ENCODE data around the gene MEGF6. TPM values are rescaled to one million over a fixed set of nuclear protein-coding genes. Genes with fewer than 3 reads are reported as not detected.
A peak's percentile ranks its signal among the peaks of the same experiment; 100 is the strongest.
"Not testable (repeated sequence)": the region's sequence is repeated elsewhere in the genome, so short reads cannot be mapped to it uniquely, and the experiment has no call there.

Gene MEGF6
- total and polyA plus RNA-seq, 5 experiments from 2014 or later = 2.2 to 198 (median 3.5) TPM

DNA sequence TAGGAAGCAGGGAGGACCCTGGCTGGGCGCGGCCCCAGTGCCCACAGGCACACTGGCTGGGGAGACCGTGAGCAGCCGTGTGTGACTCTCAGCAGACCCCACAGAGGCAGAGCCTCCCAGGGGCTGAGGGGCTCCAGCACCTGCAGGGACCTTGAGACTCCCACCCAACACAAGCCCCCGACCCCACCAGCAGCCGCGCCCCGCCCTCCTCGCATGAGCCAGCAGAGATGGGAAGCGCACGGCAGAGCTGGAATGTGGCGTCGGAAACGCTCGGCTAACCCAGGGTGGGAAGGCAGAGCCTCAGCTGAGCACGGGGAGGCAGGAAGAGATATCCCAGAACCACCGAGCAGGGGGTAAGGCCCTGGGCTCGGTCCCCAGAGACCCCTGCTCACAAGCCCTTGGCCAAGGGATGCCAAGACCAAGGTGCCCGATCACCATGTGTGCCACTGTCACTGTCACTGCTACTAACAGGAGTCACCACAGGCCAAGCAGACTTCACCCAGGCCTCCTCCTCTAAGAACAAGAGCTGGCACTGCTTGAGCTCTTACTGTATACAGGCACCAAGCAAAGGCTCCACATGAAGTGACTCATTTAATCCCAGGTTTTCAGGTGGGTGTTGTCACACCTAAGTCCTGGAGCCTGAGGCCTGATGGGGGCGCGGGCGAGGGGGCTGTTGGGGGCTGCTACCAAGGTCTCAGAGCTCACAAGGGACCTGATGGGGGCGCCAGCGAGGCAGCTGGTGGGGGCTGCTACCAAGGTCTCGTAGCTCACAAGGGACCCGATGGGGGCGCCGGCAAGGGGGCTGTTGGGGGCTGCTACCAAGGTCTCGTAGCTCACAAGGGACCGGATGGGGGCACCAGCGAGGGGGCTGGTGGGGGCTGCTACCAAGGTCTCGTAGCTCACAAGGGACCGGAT lies 20.1 kb downstream of the MEGF6 start:
- H3K27ac Mint-ChIP-seq = peak overlapping the region in 2 of 10 donors; percentile 59 to 74
- ATAC-seq = no peak

GRCh38 chr1:3590139-3590763 lies 21.1 kb downstream of the MEGF6 start:
- no peak for DNase-seq
- POLR2A ChIA-PET = no interaction called here
- H3K27ac Mint-ChIP-seq = peak overlapping the region in 1 of 10 donors; percentile 59
- H3K4me1 Mint-ChIP-seq = peaks cover 3 to 18% (median 8%) of the 10 kb centered on the region in 4 donors
- no peak overlapping the region for H3K4me3 Mint-ChIP-seq
- ATAC-seq = no peak
- H3K9me3 Mint-ChIP-seq = no peaks in the 10 kb centered on the region
- no peaks in the 10 kb centered on the region for H3K36me3 Mint-ChIP-seq
- H3K27me3 Mint-ChIP-seq = no peaks in the 10 kb centered on the region

More for the DNA sequence above, 20.1 kb downstream of the MEGF6 start:
- H3K9me3 Mint-ChIP-seq = no peaks in the 10 kb centered on the region
- H3K4me3 Mint-ChIP-seq = no peak overlapping the region
- POLR2A ChIA-PET = interaction anchor here (0.6 to 1.0 kb wide), 3 partner anchors 17 to 29 kb away, joined by 3 to 4 read pairs (median 3); no protein-coding TSS in a partner anchor
- DNase-seq = no peak
- H3K4me1 Mint-ChIP-seq = peaks cover 6 to 25% (median 11%) of the 10 kb centered on the region in 4 donors
- no peaks in the 10 kb centered on the region for H3K36me3 Mint-ChIP-seq
- H3K27me3 Mint-ChIP-seq = no peaks in the 10 kb centered on the region

GRCh38 chr1:3588395-3588794 lies 22.9 kb downstream of the MEGF6 start:
- Mint-ChIP-seq H3K27me3 (no peaks in the 10 kb centered on the region), H3K9me3 (no peaks in the 10 kb centered on the region), H3K4me3 (no peak overlapping the region), H3K4me1 (peaks cover 0 to 11% (median 5%) of the 10 kb centered on the region in 4 donors), H3K36me3 (no peaks in the 10 kb centered on the region), H3K27ac (peak overlapping the region in 1 of 10 donors; percentile 86)
- POLR2A ChIA-PET = interaction anchor here (1.2 kb wide), 1 partner anchor 35 kb away, joined by 3 read pairs; no protein-coding TSS in a partner anchor
- DNase-seq (no peak), ATAC-seq (no peak)

DNA sequence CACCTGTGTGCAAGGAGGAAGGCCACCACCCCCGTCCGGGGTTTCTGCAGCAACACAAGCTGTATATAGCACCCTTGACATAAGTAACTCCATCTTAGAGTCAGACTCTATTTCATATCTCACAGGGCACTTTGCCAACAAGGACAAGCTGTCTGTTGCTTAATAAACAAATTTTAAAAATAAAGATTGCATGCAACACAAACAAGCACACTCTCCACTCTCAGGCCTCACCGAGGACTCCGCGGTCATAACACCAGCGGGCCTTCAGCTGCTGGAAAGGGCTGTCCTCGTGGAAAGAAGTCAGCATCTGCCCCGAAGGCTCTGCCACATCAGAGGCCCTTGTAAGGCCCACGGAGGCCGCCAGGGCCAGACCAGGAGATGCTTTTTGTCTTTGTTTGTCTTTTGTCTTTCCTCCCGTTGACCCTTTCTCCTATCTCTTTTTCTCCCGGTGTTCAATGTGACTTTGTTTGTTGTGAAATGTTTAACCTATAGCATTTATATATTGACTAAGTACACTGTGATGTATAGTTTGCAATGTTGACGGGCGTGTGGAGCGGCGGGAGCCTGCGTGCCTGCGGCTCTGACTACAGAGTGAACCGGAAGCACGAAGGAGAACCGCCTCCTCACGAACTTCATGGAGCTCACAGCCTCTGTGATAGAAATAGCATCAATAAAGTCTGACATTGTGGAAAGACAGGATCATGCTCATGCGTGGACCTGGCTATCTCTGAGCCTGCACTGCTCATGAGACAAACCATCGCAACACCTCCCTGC lies 24.1 kb downstream of the MEGF6 start:
- Mint-ChIP-seq H3K9me3 (no peaks in the 10 kb centered on the region), H3K27ac (peak overlapping the region in 1 of 10 donors; percentile 48), H3K27me3 (no peaks in the 10 kb centered on the region)

DNA sequence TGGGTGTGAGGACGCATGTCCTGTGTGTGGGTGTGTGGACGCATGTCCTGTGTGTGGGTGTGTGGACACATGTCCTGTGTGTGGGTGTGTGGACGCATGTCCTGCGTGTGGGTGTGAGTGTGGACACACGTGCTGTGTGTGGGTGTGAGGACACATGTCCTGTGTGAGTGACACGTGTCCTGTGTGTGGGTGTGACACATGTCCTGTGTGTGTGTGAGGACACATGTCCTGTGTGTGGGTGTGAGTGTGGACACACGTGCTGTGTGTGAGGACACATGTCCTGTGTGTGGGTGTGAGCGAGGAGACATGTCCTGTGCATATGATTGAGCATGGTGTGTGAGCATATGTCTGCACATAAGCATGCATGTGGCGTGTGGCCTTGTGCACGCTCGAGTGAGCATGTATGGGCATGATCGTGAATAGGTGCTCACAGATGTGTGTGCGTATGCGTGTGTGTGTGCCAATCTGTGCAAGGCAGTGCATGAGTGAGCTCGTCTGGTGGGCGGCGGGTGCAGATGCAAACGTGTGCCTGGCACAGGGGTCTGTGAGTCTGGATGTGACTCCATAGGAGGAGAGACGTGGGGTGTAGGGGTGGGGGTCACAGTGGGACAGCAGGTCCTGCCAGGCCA lies 25.3 kb downstream of the MEGF6 start:
- peaks cover 0 to 11% (median 4%) of the 10 kb centered on the region in 4 donors for H3K4me1 Mint-ChIP-seq
- H3K9me3 Mint-ChIP-seq = no peaks in the 10 kb centered on the region
- H3K36me3 Mint-ChIP-seq = no peaks in the 10 kb centered on the region
- DNase-seq (no peak), ATAC-seq (no peak)
- POLR2A ChIA-PET = no interaction called here
- no peak overlapping the region for H3K4me3 Mint-ChIP-seq
- no peaks in the 10 kb centered on the region for H3K27me3 Mint-ChIP-seq
- H3K27ac Mint-ChIP-seq = no peak overlapping the region

More for the DNA sequence above, 24.1 kb downstream of the MEGF6 start:
- ATAC-seq (no peak), DNase-seq (no peak)
- Mint-ChIP-seq H3K4me1 (peaks cover 0 to 11% (median 4%) of the 10 kb centered on the region in 4 donors), H3K4me3 (no peak overlapping the region), H3K36me3 (no peaks in the 10 kb centered on the region)
- POLR2A ChIA-PET = no interaction called here

DNA sequence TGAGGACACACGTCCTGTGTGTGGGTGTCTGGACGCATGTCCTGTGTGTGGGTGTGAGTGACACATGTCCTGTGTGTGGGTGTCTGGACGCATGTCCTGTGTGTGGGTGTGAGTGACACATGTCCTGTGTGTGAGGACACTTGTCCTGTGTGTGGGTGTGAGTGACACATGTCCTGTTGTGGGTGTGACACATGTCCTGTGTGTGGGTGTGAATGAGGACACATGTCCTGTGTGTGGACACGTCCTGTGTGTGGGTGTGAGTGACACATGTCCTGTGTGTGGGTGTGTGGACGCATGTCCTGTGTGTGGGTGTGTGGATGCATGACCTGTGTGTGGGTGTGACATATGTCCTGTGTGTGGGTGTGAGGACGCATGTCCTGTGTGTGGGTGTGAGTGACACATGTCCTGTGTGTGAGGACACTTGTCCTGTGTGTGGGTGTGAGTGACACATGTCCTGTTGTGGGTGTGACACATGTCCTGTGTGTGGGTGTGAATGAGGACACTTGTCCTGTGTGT lies 25.9 kb downstream of the MEGF6 start:
- ATAC-seq, H3K9me3 Mint-ChIP-seq, DNase-seq, H3K27me3 Mint-ChIP-seq, H3K27ac Mint-ChIP-seq, H3K36me3 Mint-ChIP-seq, H3K4me3 Mint-ChIP-seq, POLR2A ChIA-PET: not testable (repeated sequence)
- H3K4me1 Mint-ChIP-seq = peaks cover 0 to 11% (median 4%) of the 10 kb centered on the region in 4 donors

GRCh38 chr1:3584915-3585314 lies 26.4 kb downstream of the MEGF6 start:
- H3K4me3 Mint-ChIP-seq = no peak overlapping the region
- peaks cover 0 to 11% (median 4%) of the 10 kb centered on the region in 4 donors for H3K4me1 Mint-ChIP-seq
- no peaks in the 10 kb centered on the region for H3K27me3 Mint-ChIP-seq
- H3K27ac Mint-ChIP-seq = no peak overlapping the region
- POLR2A ChIA-PET = no interaction called here
- no peak for ATAC-seq
- no peak for DNase-seq
- no peaks in the 10 kb centered on the region for H3K36me3 Mint-ChIP-seq
- H3K9me3 Mint-ChIP-seq = no peaks in the 10 kb centered on the region

DNA sequence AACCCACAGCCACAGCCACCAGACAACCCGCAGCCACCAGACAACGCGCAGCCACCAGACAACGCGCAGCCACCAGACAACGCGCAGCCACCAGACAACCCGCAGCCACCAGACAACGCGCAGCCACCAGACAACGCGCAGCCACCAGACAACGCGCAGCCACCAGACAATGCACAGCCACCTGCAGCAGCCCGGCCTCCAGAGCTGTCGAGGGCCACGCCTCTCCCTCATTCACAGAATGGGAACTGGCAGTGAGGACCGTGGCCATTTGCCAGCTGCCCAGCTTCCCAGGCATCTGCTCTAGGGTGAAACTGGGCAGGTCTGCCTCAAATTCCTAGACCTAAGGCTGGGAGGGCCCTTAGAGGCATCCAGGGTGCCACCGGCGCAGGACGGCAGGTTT lies 27.6 kb downstream of the MEGF6 start:
- ATAC-seq, POLR2A ChIA-PET, H3K4me3 Mint-ChIP-seq, H3K9me3 Mint-ChIP-seq, H3K36me3 Mint-ChIP-seq, H3K4me1 Mint-ChIP-seq, DNase-seq, H3K27me3 Mint-ChIP-seq: not testable (repeated sequence)
- H3K27ac Mint-ChIP-seq = peak overlapping the region in 1 of 10 donors; percentile 56

DNA sequence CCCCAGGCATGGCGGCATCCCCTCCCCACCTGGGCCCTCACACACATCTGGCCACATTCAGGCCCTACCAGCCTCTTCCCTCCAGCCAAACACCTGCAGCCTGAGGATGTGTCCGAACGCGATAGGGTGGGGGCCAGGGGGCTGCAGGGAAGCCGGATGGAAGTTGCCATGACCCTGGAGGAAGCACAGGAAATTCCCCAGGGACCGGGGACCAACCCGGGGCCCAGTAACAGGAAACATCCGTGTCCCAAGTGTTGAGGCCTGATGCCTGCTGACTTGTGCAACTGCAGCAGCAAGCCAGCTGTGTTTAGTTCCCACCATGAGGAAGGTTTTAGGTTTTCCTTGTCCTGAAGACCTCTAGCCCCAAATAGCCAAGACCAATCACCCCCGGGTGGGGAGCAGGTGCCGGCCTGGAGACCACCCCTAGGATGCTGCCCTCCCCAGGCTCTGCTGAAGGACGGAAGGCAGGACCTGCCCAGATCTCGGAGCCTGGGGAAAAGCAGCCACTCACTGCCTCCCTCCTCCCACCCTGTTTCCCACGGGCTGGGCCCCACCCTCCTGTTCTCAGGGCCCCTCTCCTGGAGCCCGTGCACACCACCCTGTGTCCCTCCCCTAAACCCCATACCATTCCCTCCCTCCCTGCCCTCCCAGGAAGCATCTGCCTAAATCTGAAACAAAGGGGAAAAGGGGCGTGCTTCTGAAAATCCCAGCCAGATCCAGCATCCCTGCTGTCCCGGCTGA lies 29.8 kb downstream of the MEGF6 start:
- Mint-ChIP-seq H3K4me1 (no peaks in the 10 kb centered on the region), H3K36me3 (no peaks in the 10 kb centered on the region), H3K27ac (no peak overlapping the region), H3K27me3 (peaks cover 0 to 1% (median 0%) of the 10 kb centered on the region in 5 donors), H3K4me3 (no peak overlapping the region), H3K9me3 (no peaks in the 10 kb centered on the region)
- POLR2A ChIA-PET = no interaction called here
- ATAC-seq (no peak), DNase-seq (no peak)

DNA sequence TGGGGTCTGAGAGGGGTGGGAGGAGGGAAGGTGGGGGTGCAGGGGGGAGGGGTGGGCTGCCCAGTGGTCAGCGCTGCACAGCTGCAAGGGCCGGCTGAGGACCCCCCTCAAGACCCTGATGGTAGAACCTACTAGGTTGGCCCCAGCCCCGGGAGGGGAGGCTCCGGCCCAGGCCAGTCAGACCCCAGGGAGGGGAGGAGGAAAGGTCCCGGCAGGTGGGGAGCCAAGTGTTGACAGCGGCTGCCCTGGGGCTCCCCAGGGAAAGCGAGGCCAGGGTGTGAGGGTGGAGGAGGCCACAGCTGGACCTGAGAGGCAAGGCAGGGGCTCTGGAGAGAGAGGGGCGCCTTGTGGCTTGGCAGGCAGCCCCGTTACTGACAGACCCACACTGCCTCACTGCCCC lies 31.1 kb downstream of the MEGF6 start:
- Mint-ChIP-seq H3K27me3 (peaks cover 0 to 1% (median 0%) of the 10 kb centered on the region in 5 donors), H3K4me3 (no peak overlapping the region), H3K4me1 (no peaks in the 10 kb centered on the region), H3K9me3 (no peaks in the 10 kb centered on the region), H3K27ac (no peak overlapping the region), H3K36me3 (no peaks in the 10 kb centered on the region)
- DNase-seq (no peak), ATAC-seq (no peak)
- POLR2A ChIA-PET = interaction anchor here (1.1 kb wide), 1 partner anchor 13 kb away, joined by 3 read pairs; no protein-coding TSS in a partner anchor

DNA sequence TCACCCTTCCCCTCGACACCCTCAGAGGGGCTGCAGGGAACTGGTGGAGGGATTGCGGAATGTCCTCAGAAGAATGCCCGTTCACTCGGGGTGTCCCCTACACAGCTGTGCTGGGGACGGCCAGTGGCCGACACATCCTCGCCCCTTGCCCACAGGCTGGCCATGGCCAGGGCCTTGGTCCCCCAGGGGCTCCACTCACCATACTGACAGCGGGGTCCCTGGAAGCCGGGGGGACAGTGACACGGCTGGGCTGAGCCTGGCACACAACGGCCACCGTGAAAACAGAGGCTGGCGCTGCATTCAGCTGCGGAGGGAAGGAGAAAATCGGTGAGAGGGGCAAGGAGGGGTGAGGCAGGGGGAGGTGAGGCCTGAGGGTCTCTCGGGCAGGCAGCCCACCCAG lies 31.7 kb downstream of the MEGF6 start:
- DNase-seq (no peak), ATAC-seq (no peak)
- H3K27ac Mint-ChIP-seq = no peak overlapping the region
- no peaks in the 10 kb centered on the region for H3K9me3 Mint-ChIP-seq
- POLR2A ChIA-PET = interaction anchor here (1.1 kb wide), 1 partner anchor 14 kb away, joined by 3 read pairs; no protein-coding TSS in a partner anchor
- no peak overlapping the region for H3K4me3 Mint-ChIP-seq
- no peaks in the 10 kb centered on the region for H3K36me3 Mint-ChIP-seq
- no peaks in the 10 kb centered on the region for H3K4me1 Mint-ChIP-seq
- H3K27me3 Mint-ChIP-seq = peaks cover 0 to 1% (median 0%) of the 10 kb centered on the region in 5 donors

All from naive thymus-derived CD8-positive, alpha-beta T cell (primary cell).